HG02610 (cell line): Measurements from ENCODE around the gene ARRB1.
"Not testable (repeated sequence)": the region's sequence is repeated elsewhere in the genome, so short reads cannot be mapped to it uniquely, and the experiment has no call there.

Experiments used
- ATAC-seq: cut with Tn5 transposase; IDR thresholded peaks from one replicate; pipeline ENCODE4 v1.9.1; 2021; ENCODE audit warnings: mild to moderate bottlenecking, moderate library complexity; ENCODE audit not compliant: unreplicated experiment

The ARRB1 gene

DNA sequence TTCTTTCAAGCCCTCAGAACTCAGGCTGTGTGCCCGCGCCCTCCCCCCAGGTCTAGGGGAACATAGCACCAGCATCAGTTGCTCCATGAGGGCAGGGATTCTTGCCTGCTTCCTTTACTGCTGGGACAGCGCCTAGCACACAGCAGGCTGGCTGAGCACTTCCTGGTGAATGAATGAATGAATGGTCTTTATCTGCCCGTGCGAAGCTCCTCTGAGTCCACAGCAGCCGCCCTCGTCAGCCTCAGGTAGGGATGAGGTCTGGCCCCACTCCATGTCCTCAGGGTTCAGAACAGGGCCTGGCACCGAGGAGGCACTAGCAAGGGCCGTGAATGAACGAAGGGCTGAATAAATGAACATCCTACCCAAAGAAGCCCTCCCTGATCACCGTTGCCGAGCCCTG is 27.3 kb downstream of the ARRB1 start:
- ATAC-seq: no peak

DNA sequence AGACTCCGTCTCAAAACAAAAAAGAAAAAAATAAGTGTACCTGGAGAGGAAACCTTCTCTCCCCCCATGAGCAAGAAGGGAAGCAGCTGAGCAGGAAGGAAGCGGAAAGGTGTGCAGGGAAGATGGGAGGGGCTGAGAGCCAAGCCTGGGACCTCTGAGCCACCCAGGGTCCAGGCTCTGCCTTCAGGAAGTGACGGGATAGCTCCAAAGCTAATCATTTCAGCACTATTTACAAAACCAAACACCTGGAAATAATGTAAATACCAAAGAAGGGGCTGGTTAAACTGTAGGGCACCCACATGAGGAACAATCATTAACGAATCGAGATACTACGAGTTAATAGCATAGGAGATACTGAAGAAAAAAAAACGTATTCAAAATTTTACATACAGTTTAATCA is 27.9 kb downstream of the ARRB1 start:
- ATAC-seq: no peak

DNA sequence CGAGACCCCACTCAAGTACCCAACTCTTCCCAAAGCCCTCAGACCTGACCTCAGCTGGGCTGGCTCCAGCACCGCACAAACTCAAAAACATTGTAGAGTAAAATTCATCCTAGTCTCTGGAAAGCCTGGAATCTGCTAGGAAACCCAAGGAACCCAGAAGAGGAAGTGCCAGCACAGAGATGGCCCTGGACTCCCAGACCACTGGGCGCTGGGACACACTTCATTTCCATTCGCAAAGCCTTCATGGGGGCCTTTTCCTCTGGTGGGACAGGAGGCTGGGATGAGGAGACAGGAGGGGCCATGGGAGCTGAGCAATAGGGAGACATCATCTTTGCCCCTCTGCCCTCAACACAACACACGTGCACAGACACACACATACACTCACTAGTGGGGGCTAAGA is 30.8 kb downstream of the ARRB1 start:
- ATAC-seq: no peak

DNA sequence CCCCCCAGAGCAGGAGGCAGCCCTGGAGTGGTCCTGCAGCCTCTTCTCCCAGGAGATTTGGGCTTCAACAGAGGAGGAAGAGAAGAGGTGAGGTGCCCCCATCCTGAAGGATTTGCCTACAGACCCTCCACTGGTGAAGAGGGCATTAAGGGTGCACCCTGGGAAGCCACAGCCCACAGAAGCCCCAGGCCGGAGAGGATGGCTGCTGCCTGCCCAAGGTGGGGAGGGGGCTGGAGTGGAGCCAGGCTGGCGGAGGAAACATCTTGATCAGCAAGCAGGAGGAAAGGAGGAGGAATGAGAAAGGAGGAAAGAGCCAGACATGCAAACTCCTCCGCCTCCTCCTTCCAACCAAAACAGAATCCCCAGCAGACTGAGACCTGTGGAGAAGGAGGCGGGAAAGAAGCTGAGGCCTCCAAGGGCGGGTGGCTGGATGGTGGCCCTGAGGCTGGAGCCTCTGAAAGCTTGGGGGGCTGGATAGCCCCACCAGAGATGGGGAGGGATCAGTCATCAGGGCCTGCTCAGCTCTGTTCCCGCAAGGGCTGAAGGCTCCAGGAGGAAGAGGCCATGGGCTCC is 31.3 kb downstream of the ARRB1 start:
- no peak for ATAC-seq

DNA sequence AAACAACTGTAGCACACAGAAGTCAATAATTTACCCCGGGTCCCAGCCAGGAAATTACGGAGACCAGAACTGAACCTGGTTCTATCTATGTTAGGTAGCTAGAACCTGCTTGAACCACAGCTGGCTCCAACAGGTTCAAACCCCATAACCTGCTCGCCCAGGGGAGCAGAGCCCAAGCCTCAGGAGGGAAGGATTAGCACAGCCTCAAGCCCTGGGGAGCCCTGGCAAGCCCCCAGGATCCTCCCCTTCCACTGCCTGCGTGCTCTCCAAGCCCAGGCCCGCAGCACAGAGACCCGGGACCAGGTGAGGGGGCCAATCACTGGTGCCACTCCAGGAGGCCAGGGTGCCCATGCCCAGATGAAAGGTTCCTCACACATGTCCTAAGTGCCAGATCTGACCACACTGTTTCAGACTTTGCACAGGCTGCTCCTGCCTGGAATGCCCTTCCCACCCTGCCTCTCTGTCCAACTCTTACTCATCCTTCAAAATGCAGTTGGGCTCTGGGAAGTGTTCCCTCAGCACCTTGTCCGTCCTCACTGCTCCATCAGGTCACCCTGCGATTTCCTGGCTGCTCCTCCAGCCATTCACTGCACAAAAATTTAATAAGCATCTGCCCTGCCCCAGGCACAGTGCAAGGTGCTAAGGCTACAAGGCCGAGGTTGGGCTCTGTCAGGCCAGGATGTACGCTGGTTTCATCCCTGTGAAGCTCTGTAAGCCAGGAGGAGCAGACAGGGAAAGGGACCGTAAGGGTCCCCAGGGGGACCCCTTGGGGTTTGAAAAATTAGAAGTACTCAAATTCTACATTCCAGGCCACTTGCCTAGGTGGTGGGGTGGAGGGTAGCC is 32.2 kb downstream of the ARRB1 start:
- no peak for ATAC-seq

DNA sequence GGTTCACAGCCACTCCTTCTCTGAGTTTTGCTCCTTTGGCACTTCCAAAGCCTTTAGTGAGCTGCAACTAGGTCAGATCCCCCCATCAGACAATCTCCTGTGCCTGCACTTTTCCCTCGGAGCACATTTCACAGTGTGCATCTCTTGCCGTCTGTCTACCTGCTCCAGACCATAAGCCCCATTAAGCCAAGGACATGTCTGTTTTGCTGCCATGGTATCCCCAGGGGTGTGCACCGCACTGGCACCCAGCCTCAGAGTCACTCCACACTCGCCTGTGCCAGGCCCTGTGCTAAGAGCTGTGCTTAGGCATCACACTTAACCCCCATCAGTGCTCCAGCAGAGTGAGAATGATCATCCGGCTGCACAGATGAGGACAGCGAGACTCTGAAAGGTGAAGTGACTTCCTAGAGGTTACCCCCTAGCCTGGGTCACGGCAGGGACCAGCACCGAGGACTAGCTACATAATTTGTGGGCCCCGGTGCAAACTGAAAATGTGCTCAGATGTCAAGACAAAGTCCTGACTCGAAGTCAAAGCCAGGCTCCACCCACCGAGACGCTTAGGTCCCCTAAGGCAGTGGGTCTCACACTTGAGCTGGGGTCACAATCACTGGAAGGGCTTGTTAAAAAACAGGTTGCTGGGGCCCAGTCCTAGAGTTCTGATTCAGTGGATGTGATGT is 33.9 kb downstream of the ARRB1 start:
- no peak for ATAC-seq

DNA sequence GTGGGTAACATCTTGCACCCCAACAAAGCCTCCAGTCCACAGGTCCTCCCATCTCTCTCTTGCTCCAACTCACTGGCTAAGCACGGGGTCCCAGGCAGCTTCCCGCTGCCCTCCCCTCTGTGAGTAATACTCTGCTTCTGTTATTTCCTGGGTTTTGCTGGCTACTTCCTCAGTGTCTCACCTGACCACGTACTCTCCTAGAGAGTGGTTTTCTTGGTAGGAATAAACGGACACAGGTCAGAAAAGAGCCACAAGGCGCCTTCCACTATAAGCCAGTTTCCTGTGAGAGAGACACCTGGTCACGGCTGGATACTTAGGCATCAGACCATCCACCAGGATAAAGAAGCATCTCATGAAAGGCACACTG is 36.0 kb downstream of the ARRB1 start:
- ATAC-seq: no peak

DNA sequence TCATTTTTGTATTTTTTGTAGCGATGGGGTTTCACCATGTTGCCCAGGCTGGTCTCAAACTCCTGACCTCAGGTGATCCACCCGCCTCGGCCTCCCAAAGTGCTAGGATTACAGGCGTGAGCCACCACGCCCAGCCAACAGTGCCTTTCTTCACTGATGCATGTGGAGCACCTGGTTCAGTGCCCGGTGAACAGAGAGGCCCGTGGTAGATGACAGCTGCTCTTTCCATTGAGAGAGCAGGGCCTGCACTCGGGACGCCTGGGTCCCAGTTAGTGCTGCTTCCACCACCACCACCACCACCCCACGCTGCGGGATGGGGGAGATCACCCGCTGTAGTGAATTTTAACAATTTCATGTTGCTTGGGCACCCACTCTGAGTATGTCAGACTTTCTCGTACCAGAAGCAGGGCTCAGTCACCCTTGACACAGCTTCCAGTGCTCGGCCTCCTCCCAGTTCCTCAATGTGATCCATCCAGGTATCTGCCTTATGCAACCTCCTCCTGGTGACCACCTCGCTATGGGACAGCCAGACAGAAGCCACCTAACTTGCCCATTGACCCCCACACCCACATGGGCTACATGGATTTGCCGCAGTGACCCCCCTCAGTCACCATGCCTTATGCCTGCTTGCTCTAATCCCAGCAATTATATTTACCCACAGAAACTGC is 36.6 kb downstream of the ARRB1 start:
- no peak for ATAC-seq

DNA sequence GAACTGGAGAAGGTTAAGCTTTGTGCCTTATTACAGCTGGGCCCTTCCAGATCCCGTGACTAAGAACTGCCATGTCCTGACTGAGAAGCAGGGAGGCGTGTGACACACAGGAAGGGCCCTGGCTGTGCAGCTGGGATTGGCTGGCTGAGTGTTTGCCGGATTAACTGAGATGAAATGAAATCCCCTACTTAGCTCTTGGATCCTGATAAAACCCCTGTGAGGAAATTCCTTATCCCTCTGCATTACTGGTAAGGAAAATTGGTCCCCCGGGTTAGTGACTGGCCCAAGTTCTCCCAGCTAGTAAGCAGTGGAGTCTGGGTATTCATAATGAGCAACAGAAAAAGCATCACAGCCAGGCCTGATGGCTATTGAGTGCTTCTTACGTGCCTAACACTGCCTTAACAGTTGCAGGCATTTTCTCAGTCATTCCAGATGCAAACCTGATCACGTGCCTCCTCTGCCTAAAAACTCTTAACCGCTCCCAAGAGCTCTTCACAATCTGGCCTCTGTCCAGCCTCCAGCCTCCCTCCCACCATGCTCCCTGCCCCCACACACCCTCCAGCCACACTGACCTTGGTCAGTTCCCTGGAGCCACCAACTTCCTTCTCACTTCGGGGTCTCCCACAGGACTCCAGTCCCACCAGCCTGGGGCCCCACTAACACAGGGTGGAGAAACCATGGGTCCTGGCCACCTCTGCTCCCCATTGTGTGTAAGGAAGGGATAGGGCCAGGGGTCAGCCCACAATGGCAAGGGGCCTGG is 37.8 kb downstream of the ARRB1 start:
- ATAC-seq: no peak

DNA sequence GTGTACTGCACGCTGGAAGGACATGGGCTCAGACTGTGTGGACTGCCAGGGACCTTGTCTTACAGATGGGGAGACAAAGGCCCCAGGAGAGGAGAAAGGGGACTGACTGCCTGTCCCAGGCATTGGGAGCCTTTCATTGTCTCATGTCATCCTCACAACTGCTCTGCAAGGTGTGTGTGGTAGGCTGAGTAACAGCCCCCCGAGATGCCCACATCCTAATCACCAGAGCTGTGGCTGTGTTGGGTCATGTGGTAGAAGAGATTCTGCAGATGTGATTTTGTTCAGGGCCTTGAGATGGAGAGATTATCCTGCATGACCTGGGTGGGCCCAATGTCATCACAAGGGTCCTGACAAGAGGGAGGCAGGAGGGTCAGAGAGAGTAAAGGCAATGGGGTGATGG is 39.1 kb downstream of the ARRB1 start:
- no peak for ATAC-seq

DNA sequence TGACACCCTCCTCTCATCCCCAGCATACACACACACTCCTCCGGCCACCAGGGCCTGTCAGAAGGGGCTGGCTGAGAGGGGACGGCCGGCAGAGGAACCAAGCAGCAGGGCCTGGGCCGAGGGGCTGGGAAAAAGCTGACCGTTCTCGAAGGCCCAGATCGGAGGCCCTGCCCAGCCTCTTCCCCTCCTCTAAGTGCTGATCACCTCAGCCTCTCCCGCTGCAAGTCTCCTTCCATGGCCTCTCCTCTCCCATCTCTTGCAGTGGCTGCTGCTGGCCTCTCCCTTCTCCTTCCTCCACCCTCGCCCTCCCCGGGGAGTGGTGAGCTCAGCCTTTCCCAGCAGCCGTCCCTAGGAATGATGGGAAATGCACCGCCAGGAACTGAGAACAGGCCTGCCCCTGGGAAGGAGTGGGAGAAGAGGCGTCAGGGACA is 39.6 kb downstream of the ARRB1 start:
- ATAC-seq: no peak

DNA sequence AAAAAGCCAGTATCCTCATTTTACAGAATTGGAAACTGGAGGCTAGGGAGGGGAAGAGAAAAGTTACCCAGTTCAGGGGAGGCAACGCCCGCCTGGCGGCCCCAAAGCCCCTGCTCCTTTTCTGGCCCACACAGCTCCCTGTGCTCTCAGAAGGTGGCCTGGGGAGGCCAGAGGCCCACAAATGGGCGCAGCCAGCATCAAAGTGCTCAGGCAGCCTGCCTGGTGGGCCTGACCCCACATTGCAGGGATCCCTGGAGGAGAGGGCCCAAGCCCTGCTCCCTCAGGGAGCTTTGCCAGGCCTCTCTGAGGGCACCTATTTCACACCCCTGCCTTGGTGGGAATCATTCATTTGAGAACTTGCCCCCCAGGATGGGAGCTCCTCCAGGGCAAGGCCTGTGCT is 42.5 kb downstream of the ARRB1 start:
- no peak for ATAC-seq

DNA sequence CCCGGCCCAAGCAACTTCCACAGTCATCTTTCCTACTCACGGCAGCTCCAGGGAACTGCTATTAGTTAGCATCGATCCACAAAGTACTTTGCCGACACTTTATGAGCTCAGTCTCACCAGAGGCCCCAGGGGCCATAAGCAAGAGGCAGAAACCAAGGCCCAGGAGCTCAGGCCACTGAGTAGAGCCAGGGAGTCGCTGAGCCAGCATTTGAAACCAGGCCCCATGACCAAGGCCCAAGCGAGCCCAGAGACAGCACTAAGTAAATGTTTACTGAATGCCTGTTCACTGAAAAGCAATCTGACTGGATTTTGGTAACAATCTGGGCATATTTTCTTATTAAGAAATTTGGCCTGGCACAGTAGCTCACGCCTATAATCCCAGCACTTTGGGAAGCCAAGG is 43.3 kb downstream of the ARRB1 start:
- ATAC-seq: no peak

DNA sequence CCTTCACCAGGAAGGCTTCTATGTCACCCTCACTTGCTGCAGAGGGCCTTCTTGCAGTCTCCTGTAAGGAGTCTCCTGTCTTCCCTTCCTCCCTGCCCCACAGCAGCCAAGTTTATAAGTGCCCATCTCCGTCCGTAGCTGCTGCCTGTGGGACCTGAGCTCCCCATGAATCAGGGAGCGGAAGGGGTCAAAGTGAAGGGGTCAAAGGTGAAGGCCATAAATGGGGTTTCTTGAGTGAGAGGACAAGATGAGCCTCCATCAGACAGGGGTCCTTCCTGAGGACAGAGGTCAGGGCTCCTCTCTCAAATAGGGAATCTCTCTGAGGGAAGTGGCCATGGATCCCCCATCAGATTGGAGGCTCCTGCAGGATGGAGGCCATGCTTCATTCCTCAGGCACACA is 44.4 kb downstream of the ARRB1 start:
- no peak for ATAC-seq

DNA sequence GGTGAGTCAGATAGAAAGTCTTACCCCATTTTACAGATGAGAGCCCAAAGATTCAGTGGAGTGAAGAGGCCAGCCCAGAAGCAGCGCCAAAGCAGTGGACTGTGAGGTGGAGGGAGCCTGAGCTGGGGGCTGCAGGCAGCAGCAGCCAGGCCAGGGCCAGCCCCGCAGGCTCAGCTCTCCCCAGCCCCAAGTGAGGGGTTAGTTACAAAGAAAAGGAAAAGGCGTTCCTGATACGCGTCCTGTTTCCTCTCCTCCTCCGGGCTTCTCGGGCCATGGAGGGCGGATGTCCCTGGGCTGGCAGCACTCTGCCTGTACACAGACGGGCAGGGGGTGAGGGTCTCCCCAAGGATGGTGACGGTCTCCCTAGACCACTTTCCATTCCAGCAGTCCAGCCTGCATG is 44.9 kb downstream of the ARRB1 start:
- ATAC-seq: no peak

DNA sequence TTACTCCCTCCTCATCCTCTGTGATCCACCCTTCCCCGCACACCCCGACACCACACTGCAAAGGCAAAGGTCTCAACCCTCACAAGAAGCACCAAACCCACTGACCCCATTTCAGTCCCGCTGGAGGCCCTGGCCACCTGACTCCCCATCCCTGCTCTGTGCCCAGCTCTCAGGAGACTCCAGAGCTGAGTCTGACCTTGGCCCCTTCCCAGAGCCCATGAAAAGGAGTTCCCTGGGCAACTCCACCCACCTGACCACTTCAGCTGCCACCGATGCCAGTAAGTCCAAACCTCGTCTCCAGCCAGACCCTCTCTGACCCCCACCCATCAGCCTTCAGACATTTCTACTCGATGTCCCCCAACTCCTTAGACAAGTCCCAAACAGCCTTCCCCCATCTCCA is 45.5 kb downstream of the ARRB1 start:
- no peak for ATAC-seq

DNA sequence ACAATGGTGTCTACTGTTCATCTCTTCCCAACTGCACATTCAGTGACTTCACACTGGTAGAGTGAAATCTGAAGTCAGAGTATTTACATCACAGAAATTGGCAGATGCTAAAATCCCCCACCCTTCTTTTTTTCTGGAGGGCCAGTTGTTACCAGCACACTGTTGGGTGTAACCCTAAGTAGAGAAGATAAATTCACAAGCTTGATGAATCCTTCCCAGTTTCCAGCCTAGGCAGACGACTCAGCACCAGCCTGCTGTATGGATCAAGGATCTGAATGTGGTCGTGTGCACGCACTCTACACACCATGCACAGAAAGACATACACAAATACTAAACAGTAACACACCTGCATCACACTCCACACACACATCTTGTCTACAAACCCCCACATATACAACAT is 46.0 kb downstream of the ARRB1 start:
- no peak for ATAC-seq

DNA sequence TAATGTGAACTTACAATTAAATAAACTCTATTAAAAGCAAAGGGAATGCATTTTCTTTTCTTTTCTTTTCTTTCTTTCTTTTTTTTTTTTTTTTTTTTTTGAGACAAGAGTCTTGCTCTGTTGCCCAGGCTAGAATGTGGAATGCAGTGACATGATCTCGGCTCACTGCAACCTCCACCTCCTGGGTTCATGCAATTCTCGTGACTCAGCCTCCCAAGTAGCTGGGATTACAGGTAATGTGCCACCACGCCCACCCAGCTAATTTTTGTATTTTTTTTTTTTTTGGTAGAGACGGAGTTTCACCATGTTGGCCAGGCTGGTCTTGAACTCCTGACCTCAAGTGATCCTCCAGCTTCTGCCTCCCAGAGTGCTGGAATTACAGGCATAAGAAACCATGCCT is 46.5 kb downstream of the ARRB1 start:
- ATAC-seq: not testable (repeated sequence)

DNA sequence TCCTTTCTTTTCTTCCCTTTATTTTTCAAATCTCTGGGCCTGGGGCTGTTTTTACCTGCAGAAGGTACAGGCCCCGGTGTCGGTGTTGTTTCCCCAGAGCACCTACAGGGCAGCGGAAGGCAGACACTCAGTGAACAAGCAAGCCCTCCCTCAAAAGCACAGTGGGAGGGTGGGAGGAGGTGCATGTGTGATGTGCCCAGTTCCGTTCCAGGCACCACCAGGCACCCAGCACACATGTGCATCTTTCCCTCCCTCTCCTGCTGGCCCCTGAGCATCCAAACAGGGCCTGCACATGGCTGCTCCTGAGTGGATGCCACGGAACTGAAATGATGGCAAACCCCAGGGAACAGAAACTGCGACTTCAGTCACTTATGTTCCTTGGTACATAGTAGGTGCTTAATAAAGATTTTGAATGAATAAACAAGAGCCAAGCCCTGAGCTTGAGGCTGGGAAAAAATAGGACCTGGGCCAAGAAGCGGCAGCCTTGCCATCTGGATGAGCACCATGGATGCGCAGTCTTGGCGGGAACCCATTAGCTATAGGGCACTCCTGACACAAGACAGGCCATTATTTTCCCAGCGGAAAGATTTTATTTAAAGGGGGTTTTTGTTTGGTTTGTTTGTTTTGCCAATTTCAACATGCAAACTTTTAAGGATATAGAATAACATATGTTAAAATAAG is 47.8 kb downstream of the ARRB1 start:
- ATAC-seq: no peak

DNA sequence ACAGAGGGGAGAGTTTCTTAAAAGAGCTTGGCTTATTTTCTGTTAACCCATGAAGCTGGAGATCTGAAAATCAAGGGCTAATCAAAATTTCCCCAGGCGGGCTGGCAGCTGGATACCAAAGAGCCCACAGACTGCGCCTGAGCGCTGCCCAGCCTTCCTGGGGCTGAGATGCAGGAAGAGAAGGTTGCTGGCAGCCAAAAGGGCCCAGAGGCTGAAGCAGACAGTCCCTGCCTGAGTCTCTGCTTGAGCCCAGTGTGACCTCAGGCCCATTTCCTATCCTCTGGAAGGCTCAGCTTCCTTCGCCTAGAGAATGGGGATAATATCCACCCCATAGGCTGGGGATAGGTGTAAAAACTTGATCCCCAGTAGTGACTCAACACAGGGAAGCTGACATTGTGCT is 49.1 kb downstream of the ARRB1 start:
- ATAC-seq: no peak
